ENCODE measurements around the gene HES4.
A peak's percentile ranks its signal among the peaks of the same experiment; 100 is the strongest.

HES4 gene

GRCh38 chr1:1040004-1040991, 40.4 kb upstream of the HES4 start:
- Histone ChIP-seq H3K9me2 (replicated peaks; ENCODE audit: low read depth, low read length) (no peaks in the 10 kb centered on the region), H3F3A (ENCODE audit: low read depth) (no peaks in the 10 kb centered on the region), H2AFZ (ENCODE audit: low read length) (no peak overlapping the region), H3K4me3 (ENCODE audit: low read length, poor library complexity, severe bottlenecking) (peak overlapping the region; percentile 52), H3K27me3 (ENCODE audit: insufficient read depth, low read length, poor library complexity, severe bottlenecking) (no peaks in the 10 kb centered on the region), H3K9ac (ENCODE audit: low read depth, low read length, poor library complexity, severe bottlenecking) (peak overlapping the region; percentile 34), H3K36me3 (ENCODE audit: insufficient read depth, low read length) (no peaks in the 10 kb centered on the region), H4K20me1 (ENCODE audit: insufficient read depth, low read length, poor library complexity, severe bottlenecking) (no peaks in the 10 kb centered on the region), H3K9me3 (ENCODE audit: insufficient read depth, low read depth, low read length) (no peaks in the 10 kb centered on the region), H3K79me2 (ENCODE audit: insufficient read depth, low read length) (no peaks in the 10 kb centered on the region), H3K4me1 (ENCODE audit: insufficient read depth, low read length, poor library complexity, severe bottlenecking) (peaks cover 13% of the 10 kb centered on the region), H3K4me2 (ENCODE audit: low read depth, low read length, poor library complexity, severe bottlenecking) (peak overlapping the region; percentile 57)
- TF ChIP-seq, protein P1, sequence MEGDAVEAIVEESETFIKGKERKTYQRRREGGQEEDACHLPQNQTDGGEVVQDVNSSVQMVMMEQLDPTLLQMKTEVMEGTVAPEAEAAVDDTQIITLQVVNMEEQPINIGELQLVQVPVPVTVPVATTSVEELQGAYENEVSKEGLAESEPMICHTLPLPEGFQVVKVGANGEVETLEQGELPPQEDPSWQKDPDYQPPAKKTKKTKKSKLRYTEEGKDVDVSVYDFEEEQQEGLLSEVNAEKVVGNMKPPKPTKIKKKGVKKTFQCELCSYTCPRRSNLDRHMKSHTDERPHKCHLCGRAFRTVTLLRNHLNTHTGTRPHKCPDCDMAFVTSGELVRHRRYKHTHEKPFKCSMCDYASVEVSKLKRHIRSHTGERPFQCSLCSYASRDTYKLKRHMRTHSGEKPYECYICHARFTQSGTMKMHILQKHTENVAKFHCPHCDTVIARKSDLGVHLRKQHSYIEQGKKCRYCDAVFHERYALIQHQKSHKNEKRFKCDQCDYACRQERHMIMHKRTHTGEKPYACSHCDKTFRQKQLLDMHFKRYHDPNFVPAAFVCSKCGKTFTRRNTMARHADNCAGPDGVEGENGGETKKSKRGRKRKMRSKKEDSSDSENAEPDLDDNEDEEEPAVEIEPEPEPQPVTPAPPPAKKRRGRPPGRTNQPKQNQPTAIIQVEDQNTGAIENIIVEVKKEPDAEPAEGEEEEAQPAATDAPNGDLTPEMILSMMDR (conservative IDR thresholded peaks at IDR 0.05; ENCODE audit: low read length): no peak
- TF ChIP-seq EZH2phosphoT487 (IDR thresholded peaks at IDR 0.05; ENCODE audit: borderline replicate concordance): no peak

GRCh38 chr1:1039145-1039910, 39.4 kb upstream of the HES4 start:
- Histone ChIP-seq H3K9me2 (replicated peaks; ENCODE audit: low read depth, low read length) (no peaks in the 10 kb centered on the region), H3K79me2 (ENCODE audit: insufficient read depth, low read length) (no peaks in the 10 kb centered on the region), H3K9ac (ENCODE audit: low read depth, low read length, poor library complexity, severe bottlenecking) (no peak overlapping the region), H3F3A (ENCODE audit: low read depth) (no peaks in the 10 kb centered on the region), H3K9me3 (ENCODE audit: insufficient read depth, low read depth, low read length) (no peaks in the 10 kb centered on the region), H3K36me3 (ENCODE audit: insufficient read depth, low read length) (no peaks in the 10 kb centered on the region), H3K4me1 (ENCODE audit: insufficient read depth, low read length, poor library complexity, severe bottlenecking) (peaks cover 13% of the 10 kb centered on the region), H4K20me1 (ENCODE audit: insufficient read depth, low read length, poor library complexity, severe bottlenecking) (no peaks in the 10 kb centered on the region), H3K4me3 (ENCODE audit: low read length, poor library complexity, severe bottlenecking) (no peak overlapping the region), H3K27me3 (ENCODE audit: insufficient read depth, low read length, poor library complexity, severe bottlenecking) (no peaks in the 10 kb centered on the region), H2AFZ (ENCODE audit: low read length) (no peak overlapping the region), H3K4me2 (ENCODE audit: low read depth, low read length, poor library complexity, severe bottlenecking) (peak overlapping the region; percentile 57)
- TF ChIP-seq, protein P1 (conservative IDR thresholded peaks at IDR 0.05; ENCODE audit: low read length): no peak
- no peak for TF ChIP-seq EZH2phosphoT487 (IDR thresholded peaks at IDR 0.05; ENCODE audit: borderline replicate concordance)

DNA sequence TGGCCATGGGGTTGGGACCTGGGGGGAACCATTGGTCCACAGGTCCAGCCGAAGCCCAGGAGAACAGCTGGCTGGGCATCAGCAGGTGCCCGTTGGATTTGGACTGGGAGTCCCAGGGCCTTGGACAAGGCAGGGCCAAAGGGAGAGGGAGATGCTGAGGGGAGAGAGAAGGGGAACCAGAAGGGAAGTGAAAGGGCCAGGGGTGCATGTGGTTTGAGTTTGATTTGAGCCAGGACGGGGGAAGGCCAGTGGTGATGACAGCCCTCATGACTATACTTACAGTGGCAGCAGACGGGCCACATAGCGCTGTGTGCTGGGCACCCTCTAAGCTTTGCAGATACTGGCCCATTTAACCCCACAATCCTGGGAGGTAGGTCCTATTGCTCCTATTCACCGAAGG, 38.8 kb upstream of the HES4 start:
- H3K4me2 ChIP-seq (ENCODE audit: low read depth, low read length, poor library complexity, severe bottlenecking): no peak overlapping the region
- no peaks in the 10 kb centered on the region for H4K20me1 ChIP-seq (ENCODE audit: insufficient read depth, low read length, poor library complexity, severe bottlenecking)
- peaks cover 13% of the 10 kb centered on the region for H3K4me1 ChIP-seq (ENCODE audit: insufficient read depth, low read length, poor library complexity, severe bottlenecking)
- no peaks in the 10 kb centered on the region for H3F3A ChIP-seq (ENCODE audit: low read depth)
- H3K27me3 ChIP-seq (ENCODE audit: insufficient read depth, low read length, poor library complexity, severe bottlenecking): no peaks in the 10 kb centered on the region
- no peak for TF ChIP-seq EZH2phosphoT487 (IDR thresholded peaks at IDR 0.05; ENCODE audit: borderline replicate concordance)
- TF ChIP-seq, protein P1 (conservative IDR thresholded peaks at IDR 0.05; ENCODE audit: low read length): no peak
- no peaks in the 10 kb centered on the region for H3K9me3 ChIP-seq (ENCODE audit: insufficient read depth, low read depth, low read length)
- H3K79me2 ChIP-seq (ENCODE audit: insufficient read depth, low read length): no peaks in the 10 kb centered on the region
- H3K4me3 ChIP-seq (ENCODE audit: low read length, poor library complexity, severe bottlenecking): no peak overlapping the region
- no peak overlapping the region for H2AFZ ChIP-seq (ENCODE audit: low read length)
- H3K9me2 ChIP-seq (replicated peaks; ENCODE audit: low read depth, low read length): no peaks in the 10 kb centered on the region
- H3K9ac ChIP-seq (ENCODE audit: low read depth, low read length, poor library complexity, severe bottlenecking): no peak overlapping the region
- H3K36me3 ChIP-seq (ENCODE audit: insufficient read depth, low read length): no peaks in the 10 kb centered on the region
